ENCODE data around the gene IGF1.
A peak's percentile ranks its signal among the peaks of the same experiment; 100 is the strongest.

IGF1 gene

GRCh38 chr12:102497743-102498142, 17.4 kb upstream of the IGF1 start:
- DNase-seq (ENCODE audit: low spot score) (no peak), FAIRE-seq (no peak)

- FAIRE-seq: no peak
Observed at GRCh38 chr12:102496591-102496990, 16.2 kb upstream of the IGF1 start.

GRCh38 chr12:102487226-102487625, 6.9 kb upstream of the IGF1 start:
- DNase-seq (ENCODE audit: low spot score) (no peak), FAIRE-seq (no peak)

More at GRCh38 chr12:102496591-102496990, 16.2 kb upstream of the IGF1 start:
- no peak for DNase-seq (ENCODE audit: low spot score)

GRCh38 chr12:102486153-102486552, 5.8 kb upstream of the IGF1 start:
- DNase-seq (ENCODE audit: low spot score) (no peak), FAIRE-seq (no peak)

GRCh38 chr12:102484428-102484958, 4.1 kb upstream of the IGF1 start:
- DNase-seq (ENCODE audit: low spot score) (no peak), FAIRE-seq (no peak)

GRCh38 chr12:102484017-102484416, 3.7 kb upstream of the IGF1 start:
- DNase-seq (ENCODE audit: low spot score): no peak
- FAIRE-seq: no peak

- FAIRE-seq (no peak), DNase-seq (ENCODE audit: low spot score) (no peak)
Observed at GRCh38 chr12:102483466-102483865, 3.1 kb upstream of the IGF1 start.

- DNase-seq (ENCODE audit: low spot score) (no peak), FAIRE-seq (no peak)
Observed at GRCh38 chr12:102481705-102482425, 1.5 kb upstream of the IGF1 start.

- no peak for FAIRE-seq
- no peak for DNase-seq (ENCODE audit: low spot score)
Observed at GRCh38 chr12:102479939-102480338, 424 bp downstream of the IGF1 start.

- DNase-seq (ENCODE audit: low spot score) (no peak), FAIRE-seq (no peak)
Observed at GRCh38 chr12:102479099-102479885, 1.1 kb downstream of the IGF1 start.

GRCh38 chr12:102478405-102479098, 1.8 kb downstream of the IGF1 start:
- no peak for DNase-seq (ENCODE audit: low spot score)
- no peak for FAIRE-seq

- DNase-seq (ENCODE audit: low spot score): no peak
- FAIRE-seq: no peak
Observed at GRCh38 chr12:102475355-102475754, 5.0 kb downstream of the IGF1 start.

GRCh38 chr12:102474438-102475064, 5.8 kb downstream of the IGF1 start:
- peak; percentile 46 for DNase-seq (ENCODE audit: low spot score)
- FAIRE-seq: peak; percentile 32

- FAIRE-seq (no peak), DNase-seq (ENCODE audit: low spot score) (no peak)
Observed at GRCh38 chr12:102472496-102472895, 7.9 kb downstream of the IGF1 start.

- FAIRE-seq: no peak
Observed at GRCh38 chr12:102471556-102471955, 8.8 kb downstream of the IGF1 start.

GRCh38 chr12:102470945-102471344, 9.4 kb downstream of the IGF1 start:
- DNase-seq (ENCODE audit: low spot score) (no peak), FAIRE-seq (no peak)

More at GRCh38 chr12:102471556-102471955, 8.8 kb downstream of the IGF1 start:
- no peak for DNase-seq (ENCODE audit: low spot score)

- DNase-seq (ENCODE audit: low spot score) (no peak), FAIRE-seq (no peak)
Observed at GRCh38 chr12:102468261-102468915, 12.0 kb downstream of the IGF1 start.

- DNase-seq (ENCODE audit: low spot score) (no peak), FAIRE-seq (no peak)
Observed at GRCh38 chr12:102465762-102466560, 14.4 kb downstream of the IGF1 start.

GRCh38 chr12:102463659-102464249, 16.6 kb downstream of the IGF1 start:
- DNase-seq (ENCODE audit: low spot score): no peak
- no peak for FAIRE-seq

Data from RCC 7860 (cell line).